H1 (cell line): ENCODE measurements around the gene CYB5R3. TPM values are rescaled to one million over a fixed set of nuclear protein-coding genes. Genes with fewer than 3 reads are reported as not detected.
"Not testable (repeated sequence)": the region's sequence is repeated elsewhere in the genome, so short reads cannot be mapped to it uniquely, and the experiment has no call there.

Experiments used
- CTCF ChIA-PET: fragments of 300-600 bp; sonication (Branson Sonifier 250); formaldehyde crosslinking; loops from one replicate; lab custom pipeline; 2021; ENCODE audit not compliant: partially characterized antibody; lab: Charles Lee
- POLR2A ChIA-PET: fragments of 300-600 bp; sonication (Branson Sonifier 250); formaldehyde crosslinking; loops from one replicate; lab custom pipeline; 2021; ENCODE audit warnings: inconsistent platforms; ENCODE audit not compliant: partially characterized antibody; lab: Charles Lee
- DNase-seq, 2 experiments: peaks; one replicate each; pipeline versions ENCODE4 v3.0.0 to v3.0.0-alpha.2; 2010 to 2022; ENCODE audit warnings: low spot score in 2 of 2, low read depth in 1 of 2, mixed read lengths in 1 of 2
- FAIRE-seq: peaks from 2 replicates; lab custom pipeline; 2011; peaks lifted over from hg19 to GRCh38; lab: Jason Lieb, UNC
- H2AFZ ChIP-seq: 2 replicates; pipeline ENCODE4 v1.8.1; 2012; ENCODE audit warnings: low read length, inconsistent platforms
- H2AK5ac ChIP-seq: 2 replicates; pipeline ENCODE4 v1.6.1; 2013; ENCODE audit warnings: low read depth, low read length
- H2BK120ac ChIP-seq: replicated peaks from 2 replicates; pipeline ENCODE3; 2013; ENCODE audit warnings: low read depth, low read length, inconsistent platforms
- H2BK12ac ChIP-seq: 2 replicates; pipeline ENCODE4 v1.6.1; 2013; ENCODE audit warnings: low read depth, low read length
- H2BK15ac ChIP-seq: 2 replicates; pipeline ENCODE4 v1.6.1; 2013; ENCODE audit warnings: low read length
- H2BK20ac ChIP-seq: 2 replicates; pipeline ENCODE4 v1.6.1; 2013; ENCODE audit warnings: low read length
- H2BK5ac ChIP-seq: 2 replicates; pipeline ENCODE4 v1.6.1; 2013; ENCODE audit warnings: low read depth, low read length
- H3K14ac ChIP-seq: 2 replicates; pipeline ENCODE4 v1.6.1; 2013; ENCODE audit warnings: inconsistent platforms; ENCODE audit not compliant: insufficient read length
- H3K18ac ChIP-seq: 2 replicates; pipeline ENCODE4 v1.6.1; 2013; ENCODE audit warnings: low read length; ENCODE audit errors: extremely low read depth
- H3K23ac ChIP-seq: 2 replicates; pipeline ENCODE4 v1.6.1; 2013; ENCODE audit warnings: inconsistent platforms; ENCODE audit not compliant: insufficient read length
- H3K23me2 ChIP-seq: 2 replicates; pipeline ENCODE4 v1.6.1; 2013; ENCODE audit warnings: low read depth, low read length
- H3K27ac ChIP-seq: 2 replicates; pipeline ENCODE4 v1.6.1; 2011; ENCODE audit warnings: low read depth, low read length, inconsistent platforms
- H3K27me3 ChIP-seq, 4 experiments: replicated peaks in 1 of 4; 1 replicate in 1 of 4; 2 replicates in 3 of 4; pipeline versions ENCODE4 v1.6.1 to v1.8.1; 2011 to 2013; ENCODE audit warnings: low read length in 3 of 4, mild to moderate bottlenecking in 3 of 4, inconsistent platforms in 2 of 4, mixed read lengths in 2 of 4, moderate library complexity in 1 of 4; ENCODE audit not compliant: control insufficient read depth in 3 of 4, insufficient read depth in 3 of 4; ENCODE audit errors: extremely low read depth in 1 of 4
- H3K36me3 ChIP-seq, 4 experiments: 2 replicates each; pipeline versions ENCODE4 v1.6.1 to v1.8.1; 2011 to 2013; ENCODE audit warnings: mild to moderate bottlenecking in 4 of 4, low read length in 3 of 4, moderate library complexity in 2 of 4, control low read depth in 1 of 4, inconsistent platforms in 1 of 4; ENCODE audit not compliant: insufficient read depth in 4 of 4, control insufficient read depth in 2 of 4
- H3K4ac ChIP-seq: replicated peaks from 2 replicates; pipeline ENCODE3; 2013; ENCODE audit warnings: low read length, low read depth, mixed read lengths, inconsistent platforms; ENCODE audit not compliant: insufficient read length
- H3K4me1 ChIP-seq, 4 experiments: replicated peaks in 1 of 4; 1 replicate in 1 of 4; 2 replicates in 3 of 4; pipeline versions ENCODE4 v1.6.1 to v1.8.1; 2011 to 2013; ENCODE audit warnings: low read length in 3 of 4, inconsistent platforms in 2 of 4, mixed read lengths in 1 of 4; ENCODE audit not compliant: insufficient read depth in 4 of 4, control insufficient read depth in 3 of 4
- H3K4me2 ChIP-seq, 2 experiments: 2 replicates each; pipeline versions ENCODE4 v1.6.1 to v1.8.1; 2011 to 2013; ENCODE audit warnings: low read depth in 2 of 2, low read length in 2 of 2, control low read depth in 1 of 2, inconsistent platforms in 1 of 2, mild to moderate bottlenecking in 1 of 2; ENCODE audit not compliant: insufficient read depth in 1 of 2
- H3K4me3 ChIP-seq, 4 experiments: fragments of 200-600, 300-600 bp in 1 of 4; sonication (generic), shearing (Covaris generic), sonication (Bioruptor Twin) in 1 of 4; 2 replicates each; pipeline versions ENCODE4 v1.5.1 to v1.8.1; 2011 to 2016; ENCODE audit warnings: low read length in 4 of 4, low read depth in 3 of 4, control low read depth in 2 of 4, inconsistent platforms in 2 of 4, mild to moderate bottlenecking in 2 of 4, mixed read lengths in 1 of 4, moderate library complexity in 1 of 4; ENCODE audit not compliant: insufficient read depth in 2 of 4; ENCODE audit errors: extremely low read depth in 1 of 4
- H3K56ac ChIP-seq: replicated peaks from 2 replicates; pipeline ENCODE3; 2013; ENCODE audit warnings: low read depth, mild to moderate bottlenecking, mixed read lengths, low read length, inconsistent platforms; ENCODE audit not compliant: insufficient read length
- H3K79me1 ChIP-seq: 2 replicates; pipeline ENCODE4 v1.6.1; 2013; ENCODE audit warnings: low read depth, low read length, control low read depth
- H3K79me2 ChIP-seq, 2 experiments: 2 replicates each; pipeline versions ENCODE4 v1.6.1 to v1.8.1; 2012 to 2013; ENCODE audit warnings: low read length in 2 of 2, mild to moderate bottlenecking in 2 of 2, inconsistent platforms in 1 of 2; ENCODE audit not compliant: insufficient read depth in 2 of 2, control insufficient read depth in 1 of 2
- H3K9ac ChIP-seq, 4 experiments: replicated peaks in 1 of 4; 1 replicate in 1 of 4; 2 replicates in 3 of 4; pipeline versions ENCODE4 v1.6.1 to v1.8.1; 2011 to 2013; ENCODE audit warnings: low read depth in 3 of 4, low read length in 3 of 4, control low read depth in 2 of 4, mild to moderate bottlenecking in 2 of 4, moderate library complexity in 2 of 4, inconsistent platforms in 1 of 4; ENCODE audit errors: extremely low read depth in 1 of 4
- H3K9me3 ChIP-seq, 2 experiments: 2 replicates each; pipeline versions ENCODE4 v1.6.1 to v1.8.1; 2012 to 2013; ENCODE audit warnings: mild to moderate bottlenecking in 2 of 2, moderate library complexity in 2 of 2, control low read depth in 1 of 2, inconsistent platforms in 1 of 2, low read depth in 1 of 2, low read length in 1 of 2, mixed read lengths in 1 of 2; ENCODE audit not compliant: insufficient read depth in 2 of 2
- H4K20me1 ChIP-seq, 2 experiments: replicated peaks in 1 of 2; 2 replicates each; pipeline versions ENCODE3 to v1.8.1; 2011 to 2013; ENCODE audit warnings: inconsistent platforms in 2 of 2, low read length in 2 of 2, mild to moderate bottlenecking in 1 of 2; ENCODE audit not compliant: insufficient read depth in 2 of 2, control insufficient read depth in 1 of 2
- H4K5ac ChIP-seq: 2 replicates; pipeline ENCODE4 v1.6.1; 2013; ENCODE audit warnings: low read length, low read depth, mixed read lengths, inconsistent platforms; ENCODE audit not compliant: insufficient read length
- H4K8ac ChIP-seq: 2 replicates; pipeline ENCODE4 v1.8.0; 2013; ENCODE audit warnings: mild to moderate bottlenecking, moderate library complexity, low read length, inconsistent platforms; ENCODE audit not compliant: insufficient read depth; ENCODE audit errors: extremely low read depth
- H4K91ac ChIP-seq: replicated peaks from 2 replicates; pipeline ENCODE3; 2013; ENCODE audit warnings: low read length, mixed read lengths, inconsistent platforms; ENCODE audit not compliant: insufficient read length
- WGBS, 2 experiments: shearing (Covaris generic) in 1 of 2; methylation state at CpG; one replicate each; pipeline versions ENCODE4 v1.1.6 to v1.1.7; 2013 to 2015; ENCODE audit warnings: low lambda C conversion rate in 2 of 2, mixed read lengths in 2 of 2, inconsistent platforms in 1 of 2, low coverage in 1 of 2, missing lambda C conversion rate in 1 of 2; ENCODE audit not compliant: insufficient replicate concordance in 2 of 2, insufficient coverage in 1 of 2, insufficient read length in 1 of 2; ENCODE audit errors: extremely low coverage in 1 of 2, missing lambda C conversion rate in 1 of 2; 5-methylcytosine and 5-hydroxymethylcytosine counted together
- polyA plus RNA-seq, 7 experiments: library from polyadenylated mRNA; depleted of rRNA in 3 of 7; stranded (reverse) in 5 of 7; unstranded in 2 of 7; fragments of >200 nt in 5 of 7; fragments of 200-250 nt in 2 of 7; gene quantifications; 1 replicate in 5 of 7; 2 replicates in 1 of 7; 4 replicates in 1 of 7; pipeline versions ENCODE4 v1.2.1 to v1.2.3, GENCODE V29; 2011 to 2013; ENCODE audit warnings: missing spikeins in 2 of 7, mixed read lengths in 2 of 7
- total RNA-seq: library from RNA; stranded (reverse); fragmentation: NEBNext Ultra II Directional; extraction: Animal tissue kit (Norgen Biotek cat#: 25700); gene quantifications from 2 replicates; pipeline ENCODE4 v1.2.1, GENCODE V29; 2021

The CYB5R3 gene
- total and polyA plus RNA-seq, 2 of the 8 experiments (the other 6 are each of a cell fraction or from before 2014, with no cell fraction given) = 75.3 to 113 TPM

DNA sequence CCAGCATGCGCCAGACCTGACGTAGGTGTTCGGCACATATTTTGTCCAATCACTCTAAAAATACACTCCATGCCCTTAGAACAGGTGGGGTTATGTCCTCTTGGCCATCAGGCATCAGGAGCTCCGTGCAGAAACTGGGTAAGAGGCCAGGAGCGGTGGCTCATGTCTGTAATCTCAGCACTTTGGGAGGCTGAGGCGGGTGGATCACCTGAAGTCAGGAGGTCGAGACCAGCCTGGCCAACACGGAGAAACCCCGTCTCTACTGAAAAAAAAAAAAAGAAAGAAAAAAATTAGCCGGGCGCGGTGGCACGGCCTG, 33.4 kb downstream of the CYB5R3 start:
- 0 out of 7 replicates have a peak overlapping the region, but pooled peaks of 1 of the 4 experiments have one; percentile 16 for H3K9ac ChIP-seq
- H3K23ac ChIP-seq, H3K56ac ChIP-seq, H2AFZ ChIP-seq, H3K4me1 ChIP-seq, H4K8ac ChIP-seq, H3K18ac ChIP-seq, H2BK15ac ChIP-seq, H3K14ac ChIP-seq, H3K23me2 ChIP-seq, H4K91ac ChIP-seq, H4K20me1 ChIP-seq, H3K79me1 ChIP-seq, H3K9me3 ChIP-seq, H3K27me3 ChIP-seq, DNase-seq, H2BK20ac ChIP-seq, FAIRE-seq, H2BK120ac ChIP-seq, H2AK5ac ChIP-seq, H4K5ac ChIP-seq, H3K36me3 ChIP-seq: not testable (repeated sequence)
- H2BK12ac ChIP-seq = peak overlapping the region; percentile 10; the same call in 1 of the 2 replicates
- H2BK5ac ChIP-seq = peak overlapping the region; percentile 69; the same call in 1 of the 2 replicates
- 0 out of 2 replicates have a peak overlapping the region, but pooled peaks have one; percentile 98 for H3K27ac ChIP-seq
- H3K79me2 ChIP-seq = peaks cover 26 to 34% of the 10 kb centered on the region in 2 experiments
- ChIA-PET POLR2A (interaction anchor here (0.8 to 13.9 kb wide), 39 partner anchors 10 to 494 kb away, joined by 3 to 399 read pairs (median 6); partner anchors contain the start of genes A4GALT, ARFGAP3, CYB5R3 and PACSIN2), CTCF (interaction anchor here (1.0 to 1.3 kb wide), 2 partner anchors 34 to 204 kb away, joined by 3 read pairs; no protein-coding TSS in a partner anchor)
- H3K4ac ChIP-seq = peak overlapping the region; percentile 97
- 56% methylated on average over 8 of the region's 13 CpGs; no CpG with 5 or more reads in 1 of the 2 experiments for WGBS, 2 experiments
- peak overlapping the region in 2 of 4 experiments; percentile 7 to 24; a peak in 2 of 8 replicates for H3K4me3 ChIP-seq
- peak overlapping the region; percentile 43 to 53 for H3K4me2 ChIP-seq
